Activated T-cell treated with anti-CD3 and anti-CD28 coated beads, Interleukin-2, amount 50 U/mL, for 4 hours (primary cell): ENCODE data around the gene AZIN2. TPM values are rescaled to one million over a fixed set of nuclear protein-coding genes. Genes with fewer than 3 reads are reported as not detected.
A peak's percentile ranks its signal among the peaks of the same experiment; 100 is the strongest.
"Not testable (repeated sequence)": the region's sequence is repeated elsewhere in the genome, so short reads cannot be mapped to it uniquely, and the experiment has no call there.

Experiments
- ATAC-seq, 2 donors: fragments of 200-7000 bp; cut with Tn5 transposase; one replicate each; pipeline ENCODE4 v1.10.0; 2021
- DNase-seq: peaks from one replicate; pipeline ENCODE4 v3.0.0-alpha.2; 2020
- H3K27me3 Mint-ChIP-seq: one replicate; pipeline ENCODE4 v1.8.0; 2021; ENCODE audit warnings: low read depth, mixed read lengths
- H3K36me3 Mint-ChIP-seq: one replicate; pipeline ENCODE4 v1.8.0; 2022; ENCODE audit warnings: mixed read lengths; ENCODE audit not compliant: insufficient read depth
- H3K4me1 Mint-ChIP-seq: one replicate; pipeline ENCODE4 v1.8.0; 2021; ENCODE audit warnings: low read depth, mixed read lengths
- H3K4me3 Mint-ChIP-seq: one replicate; pipeline ENCODE4 v1.8.0; 2021; ENCODE audit warnings: mild to moderate bottlenecking, moderate library complexity, mixed read lengths
- H3K9me3 Mint-ChIP-seq: one replicate; pipeline ENCODE4 v1.8.0; 2021; ENCODE audit warnings: mixed read lengths
- total RNA-seq, 3 donors: library from RNA; stranded (reverse); gene quantifications; one replicate each; pipeline ENCODE4 v1.2.1, GENCODE V29; 2021

AZIN2 gene
- total RNA-seq, 3 donors from 2014 or later: 0.30 to 2.2 (median 1.4) TPM

- Mint-ChIP-seq H3K27me3 (no peaks in the 10 kb centered on the region), H3K9me3 (no peaks in the 10 kb centered on the region), H3K36me3 (no peaks in the 10 kb centered on the region), H3K4me1 (peaks cover 11% of the 10 kb centered on the region), H3K4me3 (no peak overlapping the region)
- ATAC-seq (no peak), DNase-seq (no peak)
These were observed 33.1 kb upstream of the AZIN2 start for GRCh38 chr1:33047839-33048305.

- no peak for ATAC-seq
- no peaks in the 10 kb centered on the region for H3K36me3 Mint-ChIP-seq
- peaks cover 11% of the 10 kb centered on the region for H3K4me1 Mint-ChIP-seq
- H3K9me3 Mint-ChIP-seq: no peaks in the 10 kb centered on the region
- DNase-seq: no peak
- H3K27me3 Mint-ChIP-seq: no peaks in the 10 kb centered on the region
- no peak overlapping the region for H3K4me3 Mint-ChIP-seq
These were observed 32.5 kb upstream of the AZIN2 start for GRCh38 chr1:33048426-33048825.

GRCh38 chr1:33049371-33049770, 31.6 kb upstream of the AZIN2 start:
- DNase-seq (no peak), ATAC-seq (no peak)
- Mint-ChIP-seq H3K4me3 (no peak overlapping the region), H3K36me3 (no peaks in the 10 kb centered on the region), H3K27me3 (no peaks in the 10 kb centered on the region), H3K9me3 (no peaks in the 10 kb centered on the region), H3K4me1 (peaks cover 11% of the 10 kb centered on the region)

GRCh38 chr1:33050221-33051076, 30.5 kb upstream of the AZIN2 start:
- ATAC-seq: no peak
- H3K4me1 Mint-ChIP-seq: peaks cover 8% of the 10 kb centered on the region
- H3K27me3 Mint-ChIP-seq: no peaks in the 10 kb centered on the region
- DNase-seq: no peak
- no peaks in the 10 kb centered on the region for H3K36me3 Mint-ChIP-seq
- no peaks in the 10 kb centered on the region for H3K9me3 Mint-ChIP-seq
- no peak overlapping the region for H3K4me3 Mint-ChIP-seq

GRCh38 chr1:33055210-33056008, 25.5 kb upstream of the AZIN2 start:
- no peaks in the 10 kb centered on the region for H3K27me3 Mint-ChIP-seq

GRCh38 chr1:33056426-33056825, 24.5 kb upstream of the AZIN2 start:
- Mint-ChIP-seq H3K36me3 (no peaks in the 10 kb centered on the region), H3K27me3 (no peaks in the 10 kb centered on the region), H3K4me3 (no peak overlapping the region), H3K4me1 (peaks cover 2% of the 10 kb centered on the region), H3K9me3 (no peaks in the 10 kb centered on the region)
- no peak for ATAC-seq
- DNase-seq: no peak

More at GRCh38 chr1:33055210-33056008, 25.5 kb upstream of the AZIN2 start:
- no peaks in the 10 kb centered on the region for H3K36me3 Mint-ChIP-seq
- no peak overlapping the region for H3K4me3 Mint-ChIP-seq
- no peak for DNase-seq
- peak; percentile 65 to 71 for ATAC-seq
- H3K9me3 Mint-ChIP-seq: no peaks in the 10 kb centered on the region
- H3K4me1 Mint-ChIP-seq: peaks cover 2% of the 10 kb centered on the region

- no peak for DNase-seq
- H3K27me3 Mint-ChIP-seq: no peaks in the 10 kb centered on the region
- no peak for ATAC-seq
- no peaks in the 10 kb centered on the region for H3K9me3 Mint-ChIP-seq
- peaks cover 2% of the 10 kb centered on the region for H3K4me1 Mint-ChIP-seq
- no peak overlapping the region for H3K4me3 Mint-ChIP-seq
- H3K36me3 Mint-ChIP-seq: no peaks in the 10 kb centered on the region
These were observed 23.9 kb upstream of the AZIN2 start for GRCh38 chr1:33057095-33057494.

GRCh38 chr1:33060579-33061083, 20.3 kb upstream of the AZIN2 start:
- no peak for DNase-seq
- Mint-ChIP-seq H3K36me3 (peaks cover 11% of the 10 kb centered on the region), H3K4me1 (peaks cover under 1% of the 10 kb centered on the region), H3K4me3 (no peak overlapping the region), H3K27me3 (no peaks in the 10 kb centered on the region), H3K9me3 (peaks cover 30% of the 10 kb centered on the region)
- no peak for ATAC-seq

GRCh38 chr1:33061834-33062233, 19.1 kb upstream of the AZIN2 start:
- Mint-ChIP-seq H3K36me3 (peaks cover 12% of the 10 kb centered on the region), H3K9me3 (peaks cover 42% of the 10 kb centered on the region), H3K4me3 (no peak overlapping the region), H3K27me3 (no peaks in the 10 kb centered on the region), H3K4me1 (no peaks in the 10 kb centered on the region)
- ATAC-seq (no peak), DNase-seq (no peak)

- not testable (repeated sequence) for H3K4me1 Mint-ChIP-seq, ATAC-seq, H3K4me3 Mint-ChIP-seq, H3K27me3 Mint-ChIP-seq, DNase-seq
- Mint-ChIP-seq H3K36me3 (peaks cover 17% of the 10 kb centered on the region), H3K9me3 (peaks cover 51% of the 10 kb centered on the region)
These were observed 16.7 kb upstream of the AZIN2 start for GRCh38 chr1:33064284-33064683.

GRCh38 chr1:33065301-33065700, 15.7 kb upstream of the AZIN2 start:
- DNase-seq: no peak
- H3K4me1 Mint-ChIP-seq: no peaks in the 10 kb centered on the region
- H3K4me3 Mint-ChIP-seq: no peak overlapping the region
- H3K9me3 Mint-ChIP-seq: peaks cover 51% of the 10 kb centered on the region
- peaks cover 17% of the 10 kb centered on the region for H3K36me3 Mint-ChIP-seq
- H3K27me3 Mint-ChIP-seq: peaks cover 2% of the 10 kb centered on the region
- ATAC-seq: no peak

GRCh38 chr1:33066477-33066876, 14.5 kb upstream of the AZIN2 start:
- H3K4me1 Mint-ChIP-seq, ATAC-seq, H3K27me3 Mint-ChIP-seq, DNase-seq, H3K4me3 Mint-ChIP-seq: not testable (repeated sequence)
- Mint-ChIP-seq H3K9me3 (peaks cover 51% of the 10 kb centered on the region), H3K36me3 (peaks cover 17% of the 10 kb centered on the region)

GRCh38 chr1:33068108-33068507, 12.8 kb upstream of the AZIN2 start:
- ATAC-seq, H3K27me3 Mint-ChIP-seq, H3K4me1 Mint-ChIP-seq, DNase-seq, H3K4me3 Mint-ChIP-seq: not testable (repeated sequence)
- Mint-ChIP-seq H3K36me3 (peaks cover 16% of the 10 kb centered on the region), H3K9me3 (peaks cover 44% of the 10 kb centered on the region)

GRCh38 chr1:33070628-33071027, 10.3 kb upstream of the AZIN2 start:
- peaks cover 22% of the 10 kb centered on the region for H3K9me3 Mint-ChIP-seq
- ATAC-seq (no peak), DNase-seq (no peak)
- no peak overlapping the region for H3K4me3 Mint-ChIP-seq
- H3K27me3 Mint-ChIP-seq: peaks cover 2% of the 10 kb centered on the region
- no peaks in the 10 kb centered on the region for H3K4me1 Mint-ChIP-seq
- peaks cover 6% of the 10 kb centered on the region for H3K36me3 Mint-ChIP-seq
